ENCODE results near the gene TRAF5.
"Not testable (repeated sequence)": the region's sequence is repeated elsewhere in the genome, so short reads cannot be mapped to it uniquely, and the experiment has no call there.

Gene TRAF5, protein sequence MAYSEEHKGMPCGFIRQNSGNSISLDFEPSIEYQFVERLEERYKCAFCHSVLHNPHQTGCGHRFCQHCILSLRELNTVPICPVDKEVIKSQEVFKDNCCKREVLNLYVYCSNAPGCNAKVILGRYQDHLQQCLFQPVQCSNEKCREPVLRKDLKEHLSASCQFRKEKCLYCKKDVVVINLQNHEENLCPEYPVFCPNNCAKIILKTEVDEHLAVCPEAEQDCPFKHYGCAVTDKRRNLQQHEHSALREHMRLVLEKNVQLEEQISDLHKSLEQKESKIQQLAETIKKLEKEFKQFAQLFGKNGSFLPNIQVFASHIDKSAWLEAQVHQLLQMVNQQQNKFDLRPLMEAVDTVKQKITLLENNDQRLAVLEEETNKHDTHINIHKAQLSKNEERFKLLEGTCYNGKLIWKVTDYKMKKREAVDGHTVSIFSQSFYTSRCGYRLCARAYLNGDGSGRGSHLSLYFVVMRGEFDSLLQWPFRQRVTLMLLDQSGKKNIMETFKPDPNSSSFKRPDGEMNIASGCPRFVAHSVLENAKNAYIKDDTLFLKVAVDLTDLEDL

DNA sequence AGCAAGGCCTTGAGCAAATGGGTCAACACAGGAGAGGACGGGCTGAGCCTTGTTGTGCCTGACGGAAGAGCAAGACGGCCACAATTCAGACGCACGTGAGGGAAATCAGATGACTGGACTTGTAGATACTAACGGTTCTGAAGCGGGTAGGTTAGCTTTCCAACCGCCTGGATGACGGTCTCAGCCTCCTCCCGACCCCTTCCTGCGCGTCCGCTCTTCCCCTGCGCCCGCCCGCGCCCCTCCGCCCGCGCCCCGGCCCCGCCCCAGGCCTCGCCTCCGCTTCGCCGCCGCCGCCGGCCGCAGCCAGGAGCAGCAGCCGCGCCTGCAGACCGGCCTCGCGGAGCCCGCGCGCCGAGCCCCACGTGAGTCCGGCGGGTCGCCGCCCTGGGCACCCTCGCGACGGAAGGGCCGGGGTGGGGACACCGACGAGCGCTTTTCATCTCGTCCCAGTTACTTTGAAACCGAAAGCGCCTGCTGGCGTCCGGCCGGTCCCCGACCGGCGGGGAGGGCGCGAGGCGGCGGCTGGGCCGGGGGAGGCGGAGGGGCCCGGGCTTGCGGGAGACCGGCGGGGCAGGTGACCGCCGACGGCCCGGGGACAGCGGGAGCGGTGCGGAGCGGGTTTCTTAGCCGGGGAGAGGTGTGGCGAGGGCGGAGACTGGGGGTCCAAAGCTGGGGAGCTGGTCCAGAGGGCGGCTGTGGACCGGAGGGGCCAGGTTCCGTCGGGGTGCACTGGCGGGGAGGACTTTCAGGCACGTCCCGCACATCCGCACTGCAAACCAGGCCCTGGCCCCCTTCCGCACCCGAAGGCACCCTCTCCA, at the start of gene TRAF5:
TRAF5 (plus strand) TSS at position 306 of the 818 bp plus-strand sequence. CDS start 26,407 bp downstream, outside the sequence.
- peak; percentile 59 for DNase-seq

DNA sequence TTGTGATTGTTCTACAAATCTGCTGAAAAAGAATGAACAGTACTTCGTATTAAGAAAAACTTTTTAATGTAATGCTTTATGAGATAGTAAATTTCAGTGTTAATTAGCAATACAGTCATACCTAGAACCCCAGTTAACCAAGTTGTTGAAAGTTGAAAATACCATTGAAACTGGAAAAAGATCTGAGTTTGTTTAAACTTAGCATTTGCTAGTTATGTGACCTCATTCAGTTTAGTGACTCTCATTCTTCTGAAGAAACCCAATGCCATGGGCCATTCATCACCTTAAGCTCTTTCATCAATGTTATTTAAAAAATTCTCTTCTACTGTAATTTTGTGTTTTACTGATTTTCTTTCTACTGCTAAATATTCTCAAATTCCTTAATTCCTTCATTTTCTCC, 47.3 kb upstream of the TRAF5 start:
- no peak for DNase-seq

GRCh38 chr1:211280910-211281309, 45.7 kb upstream of the TRAF5 start:
- DNase-seq: no peak

DNA sequence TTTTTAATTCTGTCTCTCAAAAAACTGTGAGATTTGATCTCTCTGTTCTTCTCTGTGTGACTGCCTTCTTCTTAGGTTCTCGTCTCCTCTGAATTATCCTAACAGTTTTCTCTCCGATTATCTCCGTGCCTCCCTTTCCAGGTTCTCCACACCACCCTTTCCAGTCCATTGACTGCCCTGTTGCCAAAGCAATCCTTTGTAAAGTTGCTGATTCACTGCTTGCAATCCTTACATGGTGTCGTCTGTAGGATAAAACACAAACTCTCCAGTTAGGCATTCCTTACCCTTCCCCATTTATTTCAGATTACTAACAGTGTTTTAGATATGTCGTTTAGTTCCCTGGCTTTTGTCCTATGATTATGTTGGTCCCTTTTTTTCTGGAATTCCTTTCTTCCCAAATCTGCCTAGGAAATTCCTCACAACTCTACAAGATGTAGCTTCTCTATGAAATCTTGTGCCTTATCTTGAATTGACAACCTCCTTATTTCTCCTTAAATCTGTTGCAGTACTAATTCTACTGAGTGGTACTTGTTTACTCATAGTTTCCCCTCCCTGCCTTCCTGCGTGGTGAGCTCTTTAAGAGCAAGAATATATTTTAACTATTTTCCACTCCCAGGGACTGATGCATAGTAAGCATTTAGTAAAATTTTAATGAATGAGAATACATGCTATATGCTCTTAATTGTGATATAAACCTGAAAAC, 45.2 kb upstream of the TRAF5 start:
- DNase-seq: no peak

- no peak for DNase-seq
Measured at GRCh38 chr1:211282023-211282373, 44.6 kb upstream of the TRAF5 start.

- DNase-seq: no peak
Measured at GRCh38 chr1:211285196-211285595, 41.4 kb upstream of the TRAF5 start.

DNA sequence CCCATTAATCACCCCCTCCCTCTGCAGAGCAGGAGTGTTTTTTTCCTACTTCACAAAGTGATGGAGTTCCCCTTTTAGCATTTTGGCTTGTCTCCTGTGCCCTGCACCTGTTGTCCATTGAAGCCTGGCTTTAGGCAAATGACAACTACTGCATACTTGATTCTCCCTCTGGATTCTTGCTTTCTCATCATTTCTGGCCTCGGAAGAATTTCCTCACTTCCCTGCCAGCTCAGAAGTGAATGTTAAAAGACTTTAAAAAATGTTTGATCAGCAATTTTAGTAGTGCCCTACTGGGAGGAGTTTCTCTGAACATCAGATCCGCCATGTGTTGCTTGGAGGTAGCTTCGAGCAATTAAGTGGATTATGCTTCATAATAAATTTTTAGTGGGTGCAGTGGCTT, 39.4 kb upstream of the TRAF5 start:
- DNase-seq: no peak

DNA sequence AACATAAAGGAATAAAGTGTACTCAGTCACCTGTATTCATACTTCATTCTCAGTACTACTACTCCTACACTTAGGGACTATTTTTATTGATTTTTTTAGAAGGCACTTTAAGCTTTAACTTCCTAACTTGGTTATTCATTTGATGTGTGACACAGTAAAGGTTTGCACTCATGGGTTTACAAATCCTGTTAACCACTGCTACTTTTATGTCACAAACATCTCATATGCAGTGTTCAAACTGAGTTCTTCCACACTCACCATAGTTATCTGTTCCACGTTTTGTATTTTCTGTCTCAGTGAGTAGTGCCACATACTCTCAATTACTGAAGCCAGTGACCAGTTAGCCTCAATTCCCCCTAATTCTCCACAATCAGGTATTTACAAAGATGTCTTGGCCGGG, 34.2 kb upstream of the TRAF5 start:
- DNase-seq: no peak

DNA sequence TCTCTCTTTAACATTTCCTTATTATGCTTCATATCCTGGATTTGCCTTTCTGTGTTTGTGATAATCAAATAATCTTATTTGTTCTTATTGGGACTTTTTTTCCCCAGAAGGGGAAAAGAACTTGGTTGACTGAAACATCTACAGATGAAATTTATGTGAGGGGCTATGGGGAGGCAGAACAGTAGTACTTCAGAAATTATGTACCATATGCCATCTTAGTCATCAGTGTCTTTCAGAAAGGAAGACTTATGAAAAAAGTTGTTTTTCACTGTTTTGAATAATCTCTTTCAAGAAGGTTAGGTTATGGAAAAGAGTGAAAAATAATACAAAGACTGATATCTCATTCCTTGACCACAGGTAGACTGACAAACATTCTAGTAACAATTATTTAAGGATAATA, 30.2 kb upstream of the TRAF5 start:
- DNase-seq: no peak

DNA sequence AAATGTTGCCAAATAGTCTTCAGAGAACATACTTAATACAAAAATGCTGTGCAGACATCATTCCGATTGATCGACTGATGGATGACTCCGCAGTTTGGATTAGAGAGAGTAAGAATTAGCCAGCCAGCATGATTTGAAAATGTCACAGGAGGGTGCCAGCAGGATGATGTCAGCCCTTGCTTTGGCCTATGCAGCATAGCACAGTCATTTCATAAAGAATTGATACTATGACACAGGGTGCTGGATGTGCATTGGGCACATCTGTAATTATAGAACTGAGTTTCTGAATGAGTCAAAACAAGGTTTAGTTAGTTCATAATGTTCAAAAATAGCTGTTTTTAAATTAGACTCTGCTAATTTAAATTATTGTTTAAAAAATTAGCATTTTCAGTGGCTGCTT, 21.6 kb upstream of the TRAF5 start:
- no peak for DNase-seq

GRCh38 chr1:211309617-211310016, 17.0 kb upstream of the TRAF5 start:
- DNase-seq: no peak

DNA sequence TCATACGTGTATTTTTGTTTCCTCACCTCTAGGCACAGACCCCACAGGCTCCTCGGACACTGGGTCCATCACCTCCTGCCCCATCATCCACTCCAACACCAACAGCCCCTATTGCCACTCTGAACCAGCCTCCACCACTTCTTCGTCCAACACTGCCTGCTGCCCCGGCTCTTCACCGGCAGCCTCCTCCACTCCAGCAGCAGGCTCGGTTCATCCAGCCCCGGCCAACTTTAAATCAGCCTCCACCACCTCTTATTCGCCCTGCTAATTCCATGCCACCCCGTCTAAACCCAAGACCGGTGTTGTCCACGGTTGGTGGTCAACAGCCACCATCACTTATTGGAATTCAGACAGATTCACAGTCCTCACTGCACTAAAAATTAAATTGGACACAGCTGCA, 13.2 kb upstream of the TRAF5 start:
- no peak for DNase-seq

- no peak for DNase-seq
Measured at GRCh38 chr1:211318576-211319280, 7.9 kb upstream of the TRAF5 start.

- no peak for DNase-seq
Measured at GRCh38 chr1:211319892-211320291, 6.7 kb upstream of the TRAF5 start.

- DNase-seq: no peak
Measured at GRCh38 chr1:211320980-211321379, 5.7 kb upstream of the TRAF5 start.

DNA sequence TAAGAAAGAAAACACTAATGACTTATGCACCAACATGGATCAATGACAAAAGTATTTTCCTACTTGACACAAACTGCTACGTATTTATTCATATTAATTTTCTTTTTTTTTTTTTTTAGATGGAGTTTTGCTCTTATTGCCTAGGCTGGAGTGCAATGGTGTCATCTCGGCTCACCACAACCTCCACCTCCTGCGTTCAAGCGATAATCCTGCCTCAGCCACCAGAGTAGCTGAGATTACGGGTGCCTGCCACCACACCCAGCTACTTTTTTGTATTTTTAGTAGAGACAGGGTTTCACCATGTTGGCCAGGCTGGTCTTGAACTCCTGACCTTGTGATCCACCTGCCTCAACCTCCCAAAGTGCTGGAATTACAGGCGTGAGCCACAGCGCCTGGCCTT, 5.0 kb upstream of the TRAF5 start:
- not testable (repeated sequence) for DNase-seq

GRCh38 chr1:211323156-211324063, 3.2 kb upstream of the TRAF5 start:
- peak; percentile 80 for DNase-seq

- DNase-seq: no peak
Measured at GRCh38 chr1:211324992-211325775, 1.4 kb upstream of the TRAF5 start.

- DNase-seq: no peak
Measured at GRCh38 chr1:211326140-211326527, 499 bp upstream of the TRAF5 start.

GRCh38 chr1:211327346-211327921, 801 bp downstream of the TRAF5 start:
- DNase-seq: peak; percentile 39

All from CD4-positive, alpha-beta T cell treated with Interleukin-10 for 1 hour (primary cell).